H1 (cell line): Measurements from ENCODE around the gene TYRP1.

Source experiments
- CREB1 ChIP-seq: IDR thresholded peaks from 2 replicates; pipeline ENCODE4 v1.6.1; 2012; ENCODE audit warnings: inconsistent platforms
- KDM5A ChIP-seq: fragments of 200-600 bp; IDR thresholded peaks from 2 replicates; pipeline ENCODE4 v1.7.1; 2012; ENCODE audit warnings: mild to moderate bottlenecking, low read length, inconsistent platforms, mixed read lengths
- POLR2A ChIP-seq, 2 experiments: IDR thresholded peaks; 1 replicate in 1 of 2; 2 replicates in 1 of 2; pipeline ENCODE4 v1.6.1; 2011; ENCODE audit warnings: low read depth in 2 of 2, low read length in 2 of 2, mild to moderate bottlenecking in 2 of 2; ENCODE audit errors: control extremely low read depth in 1 of 2
- RAD21 ChIP-seq, 2 experiments: IDR thresholded peaks in 1 of 2; conservative IDR thresholded peaks in 1 of 2; 2 replicates each; pipeline ENCODE4 v1.6.1; 2011; ENCODE audit warnings: low read depth in 2 of 2, low read length in 2 of 2, improper control_type of control experiment in 1 of 2, inconsistent platforms in 1 of 2, mild to moderate bottlenecking in 1 of 2, moderate library complexity in 1 of 2
- ZNF274 ChIP-seq: IDR thresholded peaks from 2 replicates; pipeline ENCODE4 v1.7.0; 2012; ENCODE audit warnings: low read length, borderline replicate concordance; ENCODE audit errors: extremely low read depth

DNA sequence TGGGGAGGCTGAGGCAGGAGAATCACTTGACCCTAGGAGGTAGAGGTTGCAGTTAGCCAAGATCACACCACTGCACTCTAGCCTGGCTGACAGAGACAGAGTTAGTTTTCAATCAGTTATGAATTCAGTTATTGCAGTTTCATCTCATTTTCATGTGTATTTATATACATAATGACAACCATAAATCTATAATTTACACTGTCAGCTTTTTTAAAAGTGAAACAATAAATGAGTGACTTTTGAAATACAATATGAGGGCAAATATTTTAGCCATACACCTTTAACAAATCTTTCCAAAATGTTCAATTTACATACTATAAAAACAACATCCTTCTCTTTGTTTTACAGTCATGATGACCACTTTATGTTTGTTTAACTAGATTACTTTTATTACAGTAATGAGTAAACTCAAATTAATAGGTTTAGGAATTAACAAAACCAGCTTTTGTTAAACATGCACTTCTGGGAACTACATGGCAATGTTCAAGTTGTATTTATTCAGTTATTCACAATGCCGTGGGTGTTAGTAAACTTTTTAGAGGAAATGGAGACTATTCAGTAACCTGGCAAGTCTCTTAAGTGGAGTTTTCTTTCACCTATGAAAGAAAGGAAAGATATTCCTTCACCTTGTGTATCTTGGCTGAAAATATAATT lies 12.7 kb downstream of the TYRP1 start:
- TF ChIP-seq ZNF274 (no peak), POLR2A (IDR thresholded peaks at IDR 0.05; ENCODE audit: control extremely low read depth in 1 of 2, low read depth in 2 of 2, low read length in 2 of 2) (no peak), KDM5A (no peak), CREB1 (no peak), RAD21 (IDR thresholded peaks at IDR 0.05 in 1 of 2, conservative IDR thresholded peaks at IDR 0.05 in 1 of 2; ENCODE audit: low read depth in 2 of 2, low read length in 2 of 2) (no peak)
